HG03354 (cell line): ENCODE measurements around the gene GAK.
"Not testable (repeated sequence)": the region's sequence is repeated elsewhere in the genome, so short reads cannot be mapped to it uniquely, and the experiment has no call there.

Experiments used
- ATAC-seq: cut with Tn5 transposase; IDR thresholded peaks from one replicate; pipeline ENCODE4 v1.9.1; 2021; ENCODE audit warnings: mild to moderate bottlenecking; ENCODE audit not compliant: unreplicated experiment, poor library complexity, severe bottlenecking

The GAK gene

DNA sequence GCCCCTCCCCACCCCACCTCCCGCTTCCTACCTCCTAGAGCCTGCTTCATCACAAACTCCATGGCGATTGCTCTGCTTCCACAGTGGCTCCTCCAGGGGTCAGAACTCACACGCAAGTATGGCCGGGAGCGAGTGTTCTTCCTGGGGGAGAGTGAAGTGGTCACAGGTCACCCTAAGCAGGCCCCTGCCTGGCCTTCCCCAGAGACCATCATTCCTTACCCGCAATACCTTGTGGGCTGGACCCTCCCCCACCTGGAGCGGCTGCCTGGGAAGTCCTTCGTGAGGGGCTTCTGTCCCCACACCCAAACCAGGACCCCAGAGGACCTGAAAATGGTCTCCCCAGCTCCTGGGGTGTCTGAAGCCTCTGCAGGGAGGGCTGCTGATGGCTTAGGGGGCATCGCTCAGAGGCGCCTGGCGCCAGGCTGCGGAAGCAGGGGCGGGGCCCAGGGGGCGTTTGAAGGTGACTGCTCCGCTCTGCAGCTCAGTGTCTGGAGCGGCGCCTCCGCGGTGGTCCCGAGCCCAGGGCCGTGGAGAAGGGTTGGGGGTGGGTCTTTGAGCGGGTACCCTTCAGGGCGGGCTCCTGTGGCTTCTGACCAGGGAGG is 107.6 kb downstream of the GAK start:
- ATAC-seq, result no peak

DNA sequence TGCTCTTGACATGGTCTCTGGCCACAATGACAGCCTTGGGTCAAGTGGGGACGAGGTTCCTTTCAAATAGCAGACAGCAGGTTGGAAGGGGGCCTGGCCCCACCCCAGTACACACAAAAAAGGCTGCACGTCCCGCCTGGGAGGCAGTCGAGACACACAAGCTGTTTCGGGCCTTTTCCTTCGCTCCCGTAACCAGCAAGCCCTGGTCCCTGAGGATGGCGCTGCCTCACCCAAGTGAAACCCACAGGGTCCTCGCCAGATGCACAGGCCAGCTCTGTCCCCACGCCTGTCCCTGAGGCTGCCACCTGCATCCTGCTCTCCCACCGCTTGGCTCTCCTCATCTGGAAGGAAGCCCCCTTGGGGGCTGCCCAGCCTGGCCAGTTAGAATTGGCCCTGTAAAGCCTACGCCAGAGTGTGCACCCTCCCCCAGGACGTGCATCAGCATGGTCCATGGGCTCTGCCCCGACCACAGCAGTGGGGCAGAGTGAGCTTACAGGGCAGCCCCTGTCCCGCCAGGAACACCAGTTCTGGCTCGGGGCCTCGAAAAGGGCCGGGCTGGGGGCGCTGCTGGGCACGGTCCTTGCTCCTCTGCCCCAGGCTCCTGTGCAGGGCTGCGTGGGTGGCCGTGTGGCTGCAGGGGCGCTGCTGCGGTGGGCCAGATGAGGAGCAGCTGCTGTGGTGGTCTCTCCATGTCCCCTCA is 108.2 kb downstream of the GAK start:
- ATAC-seq, result no peak

DNA sequence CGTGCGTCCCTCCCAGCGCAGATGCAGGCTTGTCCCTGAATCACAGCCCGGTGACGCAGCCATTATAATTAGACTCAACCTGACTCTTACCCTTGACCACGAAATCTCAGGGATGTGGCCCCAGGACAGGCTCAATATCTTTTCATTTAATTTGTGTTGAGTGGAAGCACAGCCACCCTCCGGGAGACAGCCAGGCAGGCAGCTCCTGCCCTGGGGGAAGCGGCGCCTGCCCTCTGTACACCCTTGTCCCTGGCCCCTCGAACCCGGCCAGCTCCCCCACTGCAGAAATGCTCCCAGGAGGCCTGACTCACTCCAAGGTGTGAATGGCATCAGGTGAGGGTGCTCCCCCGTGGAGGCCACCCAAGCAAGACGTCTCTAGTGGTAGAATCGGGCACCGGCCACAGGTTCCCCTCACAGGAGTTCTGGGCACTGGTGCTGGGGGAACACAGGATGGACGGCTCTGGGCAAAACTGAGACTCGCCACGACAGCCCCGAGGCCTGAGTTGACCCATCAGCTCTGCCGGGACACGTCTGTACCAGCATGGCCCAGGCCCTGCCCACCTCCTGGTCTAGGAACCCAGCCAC is 108.8 kb downstream of the GAK start:
- ATAC-seq, result no peak

DNA sequence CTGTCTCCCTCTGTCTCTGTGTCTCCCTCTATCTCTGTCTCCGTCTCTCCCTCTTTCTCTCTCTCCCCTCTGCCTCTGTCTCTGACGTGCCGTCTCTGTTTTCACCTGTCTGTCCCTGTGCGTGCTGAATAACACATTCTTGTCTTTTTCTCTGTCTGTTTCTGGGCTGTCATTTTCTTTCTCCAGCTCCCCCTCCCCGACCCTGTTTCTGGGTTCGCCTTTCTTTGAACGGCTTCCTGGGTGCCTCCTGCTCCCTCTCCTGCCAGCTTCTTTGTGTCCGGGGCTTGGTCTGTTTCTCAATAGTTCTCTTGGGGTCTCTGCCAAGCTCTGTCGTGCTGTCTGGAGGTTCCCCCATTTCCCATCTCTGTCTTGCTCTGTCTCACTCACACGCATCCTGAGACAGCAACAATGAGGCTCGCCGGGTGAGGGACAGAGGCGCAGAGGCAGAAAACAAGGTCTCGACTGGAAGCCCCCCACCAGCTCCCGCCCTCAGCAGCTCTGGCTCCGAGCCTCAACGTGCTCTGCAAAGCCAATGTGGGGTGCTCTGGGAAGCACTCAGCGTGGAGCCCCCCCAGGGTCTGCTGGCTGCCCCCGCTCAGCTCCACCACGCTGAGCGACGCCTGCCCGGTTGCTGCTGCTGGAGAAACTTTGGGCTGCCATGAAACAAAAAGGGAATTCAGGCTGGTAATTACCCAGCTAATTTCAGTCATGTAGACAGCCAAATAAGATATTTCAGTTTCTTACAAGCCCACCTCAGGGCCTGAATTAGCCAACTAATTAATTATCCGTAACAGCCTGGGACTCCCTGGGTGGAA is 109.5 kb downstream of the GAK start:
- ATAC-seq, result no peak

DNA sequence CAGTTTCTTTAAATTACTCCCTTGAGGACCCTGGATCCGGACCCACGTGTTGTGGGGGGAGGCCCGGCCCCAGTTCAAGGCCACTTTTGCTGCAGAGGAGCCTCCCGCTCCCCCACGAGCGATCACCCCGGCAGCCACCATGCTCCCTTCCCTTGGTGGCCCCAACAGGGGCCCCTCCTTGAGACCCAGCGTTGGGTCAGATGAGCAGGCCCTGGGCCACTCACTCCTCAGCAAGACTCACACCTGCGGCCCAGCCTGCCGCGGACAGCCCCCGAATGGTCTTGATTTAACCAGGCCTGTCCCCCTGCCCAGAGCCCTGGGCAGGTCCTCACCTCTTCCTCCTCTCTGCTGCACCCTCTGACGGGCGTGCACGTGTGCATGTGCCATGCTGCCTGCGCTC is 110.5 kb downstream of the GAK start:
- ATAC-seq, result no peak

DNA sequence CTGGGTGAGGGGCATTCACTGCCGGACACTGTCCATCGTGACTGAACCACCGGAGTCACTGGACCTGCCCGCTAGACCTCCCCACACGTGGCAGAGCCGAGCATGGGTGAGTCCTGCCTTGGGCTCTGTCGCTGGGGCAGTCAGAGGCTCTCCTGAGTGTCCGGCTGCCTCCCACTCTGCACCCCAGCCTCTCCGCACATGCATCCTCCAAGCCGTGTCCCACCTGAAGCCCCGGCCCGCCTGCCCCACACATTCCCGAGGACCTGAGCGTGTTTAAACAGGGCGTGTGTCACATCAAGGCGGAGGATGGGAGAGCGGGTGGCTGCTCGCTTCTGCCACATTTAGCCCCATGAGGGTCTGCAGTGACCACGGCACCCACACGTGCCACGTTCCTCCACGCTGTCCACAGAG is 110.9 kb downstream of the GAK start:
- ATAC-seq, result no peak

DNA sequence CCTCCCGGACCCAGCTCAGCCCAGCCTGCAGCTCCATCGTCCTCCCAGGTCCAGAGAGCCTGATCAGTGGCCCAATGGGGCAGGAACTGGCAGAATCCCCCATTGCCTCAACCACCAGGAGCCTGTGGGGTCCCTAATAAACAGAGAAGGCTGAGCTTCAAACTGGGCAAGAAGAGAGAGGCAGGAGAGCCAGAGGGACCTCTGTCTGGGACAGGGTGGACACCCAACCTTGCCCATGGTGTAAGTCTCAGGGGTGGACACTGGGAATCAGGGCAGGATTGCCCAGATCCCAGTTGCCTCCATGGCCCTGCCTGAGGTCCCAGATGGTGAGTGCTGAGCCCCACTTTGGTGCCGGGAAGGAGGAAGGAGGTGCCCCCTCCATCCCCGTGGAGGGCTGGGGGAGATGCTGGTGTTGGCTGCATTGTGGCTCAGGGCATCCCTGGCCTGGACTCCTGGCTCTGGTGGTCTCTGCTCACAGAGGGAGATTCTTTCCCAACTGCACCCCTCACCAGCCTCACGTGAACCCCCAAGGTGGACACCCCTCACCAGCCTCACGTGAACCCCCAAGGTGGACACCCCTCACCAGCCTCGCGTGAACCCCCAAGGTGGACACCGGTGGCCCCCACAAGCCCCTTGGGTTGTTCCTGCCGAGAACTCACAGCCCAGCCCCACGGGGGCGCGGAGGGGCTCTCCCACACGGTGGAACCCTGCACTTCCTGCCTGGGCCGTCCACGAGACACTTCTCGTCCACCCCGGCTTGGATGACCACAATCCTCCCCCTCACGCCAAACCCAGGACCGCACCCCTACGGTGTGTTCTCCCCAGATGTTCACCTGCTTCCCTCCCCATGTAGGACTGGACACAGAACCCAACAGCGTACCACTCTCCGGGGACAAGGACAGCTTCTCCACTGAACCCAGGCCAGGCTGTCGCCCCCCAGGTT is 111.6 kb downstream of the GAK start:
- ATAC-seq, result no peak

DNA sequence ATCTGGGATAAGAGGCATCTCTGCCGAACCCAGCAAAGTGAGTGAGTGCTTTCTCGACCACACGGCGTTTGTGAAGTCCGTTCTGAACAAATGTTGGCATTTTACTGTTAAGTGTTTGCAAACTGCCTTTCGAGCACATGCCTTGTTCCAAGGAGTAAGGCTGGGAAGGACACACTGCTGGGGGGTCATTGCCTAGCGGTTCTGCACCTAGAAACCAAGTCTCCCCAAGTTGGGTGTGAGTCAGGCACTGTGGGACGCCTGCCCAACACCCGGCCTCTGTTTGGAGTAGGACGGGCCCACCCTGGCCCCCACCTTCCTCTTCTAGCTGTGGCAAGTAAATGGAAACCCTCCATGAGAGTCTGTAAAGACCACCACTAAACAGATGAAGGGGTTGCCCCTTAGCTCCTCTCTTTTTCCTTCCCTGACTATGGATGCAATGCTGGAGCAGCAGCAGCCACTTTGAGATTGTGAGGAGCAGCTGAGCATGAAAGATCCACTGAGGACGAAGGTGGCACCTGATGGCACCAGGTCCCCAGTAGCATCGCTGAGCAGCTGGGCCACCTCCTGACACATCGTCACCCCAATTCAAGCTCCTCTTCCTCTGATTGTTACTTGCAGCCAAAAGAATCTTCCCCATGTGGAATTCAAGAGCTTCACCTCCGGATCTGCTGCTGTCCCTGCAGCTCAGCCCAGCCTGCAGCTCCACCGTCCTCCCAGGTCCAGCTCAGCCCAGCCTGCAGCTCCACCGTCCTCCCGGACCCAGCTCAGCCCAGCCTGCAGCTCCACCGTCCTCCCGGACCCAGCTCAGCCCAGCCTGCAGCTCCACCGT is 112.5 kb downstream of the GAK start:
- no peak for ATAC-seq

DNA sequence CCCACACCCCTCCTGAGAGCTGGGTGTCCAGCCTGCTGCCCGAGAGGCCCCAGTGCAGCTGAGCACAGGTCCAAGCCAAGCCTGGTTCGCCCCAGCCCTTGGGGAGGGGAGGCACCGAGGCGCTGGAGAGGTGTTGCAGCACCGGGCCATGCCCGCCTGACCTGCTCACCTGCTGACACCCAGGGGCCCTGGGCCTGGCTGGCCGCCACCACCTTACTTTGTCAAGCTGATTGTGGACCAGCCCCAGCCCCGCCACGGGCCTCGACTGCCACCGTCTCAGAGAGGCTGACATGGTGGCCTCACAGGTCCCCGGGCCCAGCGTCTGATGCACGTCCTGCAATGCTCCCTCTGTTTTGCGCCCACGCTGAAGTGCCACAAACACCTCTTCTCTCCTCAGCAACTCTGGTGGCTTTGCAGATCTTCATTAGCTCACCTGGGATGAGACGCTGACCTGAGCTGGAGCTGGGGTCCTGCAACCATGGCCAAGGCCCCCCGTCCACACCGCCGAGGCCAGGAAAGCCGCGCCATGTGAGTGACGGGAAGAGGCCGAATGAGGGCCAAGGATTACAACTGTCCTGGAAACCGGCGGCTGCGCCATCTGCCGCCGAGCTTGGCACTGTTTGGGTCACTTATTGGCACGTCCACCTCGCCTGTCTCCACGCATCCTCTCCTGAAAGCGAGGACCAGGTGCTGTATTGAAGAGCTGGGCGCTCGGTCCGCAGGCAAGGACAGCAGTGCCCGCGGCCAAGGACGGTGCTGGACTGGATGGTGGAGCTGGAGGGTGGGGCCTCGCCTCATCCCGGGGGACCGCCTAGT is 113.8 kb downstream of the GAK start:
- ATAC-seq, result no peak

DNA sequence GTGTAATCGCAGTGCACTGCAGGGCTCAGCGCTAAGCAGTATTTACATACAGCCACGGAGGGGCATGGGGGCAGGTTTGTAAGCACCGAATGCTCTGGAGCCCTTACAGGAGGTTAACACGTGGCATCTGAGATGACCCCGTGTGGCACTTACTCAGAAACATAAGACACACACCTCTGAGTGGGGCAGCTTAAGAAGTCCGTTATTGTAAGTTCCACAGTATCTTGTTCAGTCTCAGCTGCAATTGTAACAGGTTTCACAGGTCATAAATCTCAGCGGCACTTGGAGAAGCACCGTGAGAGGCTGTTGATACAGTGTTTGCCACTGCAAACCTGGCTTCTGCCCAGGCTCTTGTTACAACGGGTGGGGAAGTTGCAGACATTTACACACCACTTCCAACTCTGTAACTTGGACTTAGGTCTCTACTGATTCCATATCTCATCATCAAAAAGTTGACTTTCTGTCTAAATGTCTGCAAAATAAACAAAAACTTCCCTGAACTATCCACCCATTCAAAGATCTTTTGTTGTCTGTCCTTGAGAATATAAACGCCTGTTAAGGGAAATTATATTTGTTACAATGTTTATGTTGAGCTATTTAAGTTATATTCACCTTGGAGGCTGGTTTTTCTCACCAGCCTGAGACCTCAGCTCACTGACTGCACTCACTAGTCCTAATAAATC is 116.5 kb downstream of the GAK start:
- no peak for ATAC-seq

DNA sequence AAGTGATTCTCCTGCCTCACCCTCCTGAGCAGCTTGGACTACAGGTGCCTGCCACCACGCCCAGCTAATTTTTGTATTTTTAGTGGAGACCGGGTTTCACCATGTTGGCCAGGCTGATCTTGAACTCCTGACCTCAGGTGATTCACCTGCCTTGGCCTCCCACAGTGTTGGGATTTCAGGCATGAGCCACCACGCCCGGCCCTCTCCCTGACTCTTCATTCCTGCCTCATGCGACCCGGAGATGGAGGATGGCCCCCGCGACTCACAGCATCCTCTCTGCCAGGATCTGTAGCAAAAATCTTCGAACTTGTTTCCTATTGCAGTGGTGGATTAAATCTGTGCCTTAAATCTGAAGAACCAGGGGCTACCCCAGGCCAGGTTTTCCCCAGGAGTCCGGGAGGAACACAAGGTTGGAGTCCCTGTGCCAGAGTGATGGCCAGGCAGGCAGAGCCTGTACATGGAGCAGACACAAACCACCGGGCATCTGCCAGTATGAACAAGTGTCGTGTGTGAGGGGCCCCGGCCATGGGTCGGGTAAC is 117.7 kb downstream of the GAK start:
- no peak for ATAC-seq

DNA sequence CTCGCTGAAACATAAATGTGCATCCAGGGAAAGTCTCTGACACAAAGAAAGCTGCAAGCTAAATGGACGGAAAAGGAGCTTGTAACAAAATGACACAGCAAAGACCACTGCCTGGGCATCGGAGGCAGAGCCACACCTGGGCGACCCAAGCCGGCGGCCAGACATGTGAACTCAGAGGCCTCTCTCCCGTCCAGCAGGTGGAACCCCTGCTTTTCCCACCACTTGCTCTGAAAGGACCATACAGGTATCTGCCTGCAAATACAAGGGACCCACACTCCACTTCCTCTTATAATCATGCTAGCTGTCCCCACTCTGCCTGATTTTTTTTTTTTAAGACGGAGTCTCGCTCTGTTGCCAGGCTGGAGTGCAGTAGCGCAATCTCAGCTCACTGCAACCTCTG is 118.2 kb downstream of the GAK start:
- no peak for ATAC-seq

DNA sequence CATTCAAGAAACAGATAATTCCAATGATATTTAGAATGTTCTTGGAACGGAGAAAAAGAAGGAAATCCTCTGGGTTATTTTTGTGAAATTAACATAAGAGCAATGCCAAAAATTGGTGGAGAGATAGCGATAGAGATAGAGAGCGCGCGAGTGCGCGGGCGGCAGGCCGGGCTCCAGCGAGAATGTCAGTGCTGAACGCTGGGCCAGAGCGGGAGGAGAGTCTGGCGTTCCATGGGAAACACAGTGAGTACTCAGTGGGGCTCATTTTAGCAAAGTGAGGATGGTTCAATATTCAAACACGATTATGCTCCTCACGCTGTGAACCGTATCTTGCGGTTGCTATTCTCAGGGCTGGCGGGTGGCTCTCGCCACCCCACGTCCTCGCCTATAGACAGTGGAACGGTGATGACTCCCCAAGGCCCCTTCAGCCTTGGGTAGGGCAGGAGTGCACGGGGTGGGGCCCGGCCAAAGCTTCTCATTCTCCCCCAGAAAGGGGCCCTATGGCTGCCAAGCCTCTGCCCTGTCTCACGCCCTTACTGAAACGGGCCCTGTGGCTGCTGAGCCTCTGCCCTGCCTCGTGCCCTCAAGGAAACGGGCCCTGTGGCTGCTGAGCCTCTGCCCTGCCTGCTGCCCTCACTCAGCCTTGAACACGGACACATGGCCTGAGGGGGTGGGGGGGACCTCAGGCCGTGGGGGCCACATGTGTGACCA is 123.1 kb downstream of the GAK start:
- no peak for ATAC-seq

DNA sequence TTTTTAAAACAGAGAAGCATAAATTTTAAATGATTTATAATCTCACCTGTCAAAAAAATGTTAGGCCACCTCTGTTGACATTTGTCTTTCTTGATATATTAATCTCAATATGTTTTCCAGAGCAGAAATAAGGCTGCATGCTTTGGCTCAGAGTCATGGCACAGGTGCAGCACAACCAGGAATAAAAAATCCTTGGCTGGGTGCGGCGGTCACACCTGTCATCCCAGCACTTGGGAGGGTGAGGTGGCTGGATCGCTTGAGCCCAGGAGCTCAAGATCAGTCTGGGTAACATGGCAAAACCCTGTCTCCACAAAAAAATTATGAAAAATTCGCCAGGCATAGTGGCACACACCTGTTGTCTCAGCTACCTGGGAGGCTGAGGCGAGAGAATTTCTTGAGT is 124.3 kb downstream of the GAK start:
- ATAC-seq, result no peak

DNA sequence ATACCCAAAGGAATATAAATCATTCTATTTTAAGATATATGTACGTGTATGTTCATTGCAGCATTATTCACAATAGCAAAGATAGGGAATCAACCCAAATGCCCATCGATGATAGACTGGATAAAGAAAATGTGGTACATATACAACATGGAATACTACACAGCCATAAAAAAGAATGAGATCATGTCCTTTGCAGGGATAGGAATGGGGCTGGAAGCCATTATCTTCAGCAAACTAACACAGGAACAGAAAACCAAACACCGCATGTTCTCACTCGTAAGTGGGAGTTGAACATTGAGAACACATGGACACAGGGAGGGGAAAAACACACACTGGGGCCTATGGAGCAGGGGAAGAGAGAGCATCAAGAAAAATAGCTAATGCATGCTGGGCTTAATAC is 125.1 kb downstream of the GAK start:
- ATAC-seq, result not testable (repeated sequence)

DNA sequence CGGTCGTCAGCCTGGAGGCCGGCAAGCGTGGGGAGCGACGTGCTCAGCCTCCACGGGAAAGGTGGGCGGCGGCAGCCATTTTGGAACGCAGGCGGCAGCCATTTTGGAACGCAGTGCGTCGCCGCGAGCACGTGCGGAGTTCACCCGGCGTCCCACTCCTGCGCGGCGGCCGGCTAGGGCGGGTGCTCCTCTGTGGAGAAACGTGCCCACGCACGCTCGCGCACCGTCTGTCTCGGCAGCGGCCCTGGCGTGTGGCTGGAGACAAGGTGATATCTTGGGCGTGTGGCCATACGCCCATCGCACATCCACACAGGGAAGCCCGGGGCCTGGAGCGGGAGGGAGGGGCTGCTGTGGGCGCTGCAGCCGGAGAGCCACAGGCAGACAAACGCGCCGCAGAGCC is 127.3 kb downstream of the GAK start:
- ATAC-seq, result no peak

DNA sequence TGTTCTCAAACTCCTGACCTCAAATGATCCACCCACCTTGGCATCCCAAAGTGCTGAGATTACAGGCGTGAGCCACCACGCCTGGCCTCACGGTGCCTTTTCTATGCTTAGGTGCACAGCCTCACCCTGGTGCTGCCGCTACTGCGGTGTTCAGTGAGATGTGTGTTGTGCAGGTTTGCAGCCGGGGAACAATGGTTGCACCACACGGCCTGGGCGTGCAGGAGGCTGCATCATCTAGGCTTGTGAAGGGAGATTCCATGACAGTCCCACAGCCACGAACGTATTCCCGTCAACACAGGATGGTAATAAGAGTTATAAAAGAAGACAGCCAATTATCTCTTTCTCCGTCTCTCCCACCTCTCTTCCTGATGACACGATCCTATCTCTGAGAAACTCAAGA is 128.2 kb downstream of the GAK start:
- ATAC-seq, result no peak
